Stimulated activated naive CD8-positive, alpha-beta T cell treated with anti-CD3 and anti-CD28 coated beads, Interleukin-15, Interleukin-2, amounts not matched to agents 100 ng/mL and 50 ng/mL, for 24 hours (primary cell): Measurements from ENCODE around the gene CDH12.
"Not testable (repeated sequence)": the region's sequence is repeated elsewhere in the genome, so short reads cannot be mapped to it uniquely, and the experiment has no call there.

Experiments used
- H3K27ac Mint-ChIP-seq: one replicate; pipeline ENCODE4 v1.8.0; 2021; ENCODE audit warnings: mild to moderate bottlenecking, mixed read lengths
- H3K27me3 Mint-ChIP-seq: one replicate; pipeline ENCODE4 v1.8.0; 2021; ENCODE audit warnings: mixed read lengths
- H3K36me3 Mint-ChIP-seq: one replicate; pipeline ENCODE4 v1.8.0; 2021; ENCODE audit warnings: low read depth, mixed read lengths
- H3K4me1 Mint-ChIP-seq: one replicate; pipeline ENCODE4 v1.8.0; 2021; ENCODE audit warnings: low read depth, mixed read lengths
- H3K4me3 Mint-ChIP-seq: one replicate; pipeline ENCODE4 v1.8.0; 2021; ENCODE audit warnings: mild to moderate bottlenecking, mixed read lengths
- H3K9me3 Mint-ChIP-seq: one replicate; pipeline ENCODE4 v1.8.0; 2021; ENCODE audit warnings: mixed read lengths

CDH12 gene

DNA sequence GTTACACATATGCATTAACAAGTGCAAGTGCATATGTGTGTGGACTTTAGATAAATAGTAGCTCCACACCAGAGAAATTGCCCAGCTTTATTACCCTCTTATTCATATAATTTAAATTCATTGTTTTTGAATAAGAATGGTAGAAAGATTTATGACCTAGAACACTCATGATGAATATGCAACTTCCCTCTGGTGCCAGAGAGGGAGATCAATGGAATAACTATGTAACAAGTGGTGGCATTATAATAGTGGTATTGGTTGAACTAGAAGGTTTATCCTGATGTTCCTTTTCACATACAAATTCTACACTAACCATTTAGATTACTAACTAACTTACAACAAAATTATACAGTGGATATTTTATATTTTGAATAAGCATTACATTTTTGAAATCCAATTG is 607.4 kb downstream of the CDH12 start:
- Mint-ChIP-seq H3K27me3 (no peaks in the 10 kb centered on the region), H3K4me1 (no peaks in the 10 kb centered on the region), H3K4me3 (no peak overlapping the region), H3K36me3 (no peaks in the 10 kb centered on the region), H3K9me3 (peaks cover 4% of the 10 kb centered on the region), H3K27ac (no peak overlapping the region)

GRCh38 chr5:22242532-22242931 is 610.6 kb downstream of the CDH12 start:
- peaks cover 4% of the 10 kb centered on the region for H3K9me3 Mint-ChIP-seq
- no peaks in the 10 kb centered on the region for H3K4me1 Mint-ChIP-seq
- no peak overlapping the region for H3K27ac Mint-ChIP-seq
- no peaks in the 10 kb centered on the region for H3K36me3 Mint-ChIP-seq
- H3K4me3 Mint-ChIP-seq: no peak overlapping the region
- H3K27me3 Mint-ChIP-seq: no peaks in the 10 kb centered on the region

- no peaks in the 10 kb centered on the region for H3K36me3 Mint-ChIP-seq
- no peak overlapping the region for H3K27ac Mint-ChIP-seq
- no peaks in the 10 kb centered on the region for H3K4me1 Mint-ChIP-seq
- H3K9me3 Mint-ChIP-seq: peaks cover 4% of the 10 kb centered on the region
- no peaks in the 10 kb centered on the region for H3K27me3 Mint-ChIP-seq
- H3K4me3 Mint-ChIP-seq: no peak overlapping the region
Observed at GRCh38 chr5:22238047-22238446, 615.1 kb downstream of the CDH12 start.

- H3K4me1 Mint-ChIP-seq: no peaks in the 10 kb centered on the region
- H3K27ac Mint-ChIP-seq: no peak overlapping the region
- H3K36me3 Mint-ChIP-seq: no peaks in the 10 kb centered on the region
- H3K27me3 Mint-ChIP-seq: no peaks in the 10 kb centered on the region
- H3K4me3 Mint-ChIP-seq: no peak overlapping the region
- H3K9me3 Mint-ChIP-seq: peaks cover 3% of the 10 kb centered on the region
Observed at GRCh38 chr5:22226423-22226822, 626.7 kb downstream of the CDH12 start.

DNA sequence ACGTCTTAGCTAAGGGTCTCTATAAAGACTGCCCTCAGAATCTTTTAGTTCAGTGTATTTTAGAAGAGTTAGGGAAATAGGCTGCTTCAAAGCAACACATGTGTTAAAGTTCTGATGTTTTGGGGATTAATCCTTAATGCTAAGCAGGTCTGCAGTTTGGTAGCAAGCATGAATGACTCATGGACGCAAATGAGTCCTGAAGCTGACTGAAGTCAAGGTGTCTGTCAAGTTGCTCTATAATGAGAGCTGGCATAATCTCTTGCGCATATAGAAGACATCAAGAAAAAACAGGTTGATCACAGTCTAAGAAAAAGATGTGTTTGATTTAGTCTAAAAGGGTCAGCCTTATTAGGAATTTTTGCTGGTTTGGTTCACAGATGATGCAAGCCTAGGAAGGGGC is 630.1 kb downstream of the CDH12 start:
- Mint-ChIP-seq H3K9me3 (no peaks in the 10 kb centered on the region), H3K4me1 (no peaks in the 10 kb centered on the region), H3K27me3 (no peaks in the 10 kb centered on the region), H3K27ac (no peak overlapping the region), H3K36me3 (no peaks in the 10 kb centered on the region), H3K4me3 (no peak overlapping the region)

DNA sequence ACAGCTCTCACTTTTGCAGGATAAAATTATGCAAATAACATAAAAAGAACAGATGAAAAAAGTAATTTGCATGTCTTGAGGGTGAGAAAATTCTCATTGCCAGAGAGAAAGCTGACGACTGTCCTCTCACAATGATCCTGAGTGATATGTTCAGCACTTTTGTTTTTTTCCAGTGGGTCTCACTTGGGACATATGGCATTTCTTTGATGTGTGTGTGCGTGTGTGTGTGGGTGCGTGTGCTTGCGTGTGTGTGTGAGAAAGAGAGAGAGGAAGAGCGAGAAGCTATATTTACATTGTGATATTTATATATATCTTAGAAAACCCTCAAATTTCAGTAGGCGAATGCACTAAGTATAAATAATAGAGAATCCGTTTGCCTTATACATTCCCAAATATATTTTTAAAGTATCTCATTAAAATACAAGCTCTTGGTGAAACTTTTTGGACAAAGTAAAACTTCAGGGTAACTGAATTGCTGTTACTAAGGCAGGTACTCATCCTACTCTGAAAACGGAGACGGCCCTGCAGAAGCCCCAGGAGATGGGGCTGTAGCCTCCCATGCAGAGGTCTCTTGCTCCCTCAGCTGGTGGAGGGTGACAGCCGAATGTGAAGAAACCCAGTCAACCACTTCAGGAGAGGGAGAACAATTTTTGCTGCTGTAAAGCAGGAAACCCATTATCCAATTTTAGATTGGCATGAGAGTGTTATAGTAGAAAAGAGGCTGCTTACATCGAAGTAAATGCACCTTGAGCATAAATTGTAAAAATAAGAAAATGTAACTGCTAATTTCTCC is 639.2 kb downstream of the CDH12 start:
- not testable (repeated sequence) for H3K27me3 Mint-ChIP-seq, H3K9me3 Mint-ChIP-seq, H3K36me3 Mint-ChIP-seq, H3K27ac Mint-ChIP-seq, H3K4me1 Mint-ChIP-seq, H3K4me3 Mint-ChIP-seq

- not testable (repeated sequence) for H3K36me3 Mint-ChIP-seq, H3K27ac Mint-ChIP-seq, H3K4me3 Mint-ChIP-seq, H3K27me3 Mint-ChIP-seq, H3K4me1 Mint-ChIP-seq, H3K9me3 Mint-ChIP-seq
Observed at GRCh38 chr5:22212254-22212991, 640.7 kb downstream of the CDH12 start.

GRCh38 chr5:22208463-22208862 is 644.7 kb downstream of the CDH12 start:
- H3K27ac Mint-ChIP-seq, H3K9me3 Mint-ChIP-seq, H3K4me3 Mint-ChIP-seq, H3K36me3 Mint-ChIP-seq, H3K4me1 Mint-ChIP-seq, H3K27me3 Mint-ChIP-seq: not testable (repeated sequence)

- not testable (repeated sequence) for H3K27me3 Mint-ChIP-seq, H3K4me1 Mint-ChIP-seq, H3K27ac Mint-ChIP-seq, H3K9me3 Mint-ChIP-seq, H3K4me3 Mint-ChIP-seq, H3K36me3 Mint-ChIP-seq
Observed at GRCh38 chr5:22188651-22189050, 664.5 kb downstream of the CDH12 start.

GRCh38 chr5:22187632-22188228 is 665.4 kb downstream of the CDH12 start:
- H3K9me3 Mint-ChIP-seq: not testable (repeated sequence)

GRCh38 chr5:22169226-22169625 is 683.9 kb downstream of the CDH12 start:
- H3K27me3 Mint-ChIP-seq, H3K9me3 Mint-ChIP-seq, H3K36me3 Mint-ChIP-seq, H3K4me3 Mint-ChIP-seq, H3K4me1 Mint-ChIP-seq, H3K27ac Mint-ChIP-seq: not testable (repeated sequence)

More at GRCh38 chr5:22187632-22188228, 665.4 kb downstream of the CDH12 start:
- not testable (repeated sequence) for H3K4me3 Mint-ChIP-seq, H3K27me3 Mint-ChIP-seq, H3K36me3 Mint-ChIP-seq, H3K27ac Mint-ChIP-seq, H3K4me1 Mint-ChIP-seq

DNA sequence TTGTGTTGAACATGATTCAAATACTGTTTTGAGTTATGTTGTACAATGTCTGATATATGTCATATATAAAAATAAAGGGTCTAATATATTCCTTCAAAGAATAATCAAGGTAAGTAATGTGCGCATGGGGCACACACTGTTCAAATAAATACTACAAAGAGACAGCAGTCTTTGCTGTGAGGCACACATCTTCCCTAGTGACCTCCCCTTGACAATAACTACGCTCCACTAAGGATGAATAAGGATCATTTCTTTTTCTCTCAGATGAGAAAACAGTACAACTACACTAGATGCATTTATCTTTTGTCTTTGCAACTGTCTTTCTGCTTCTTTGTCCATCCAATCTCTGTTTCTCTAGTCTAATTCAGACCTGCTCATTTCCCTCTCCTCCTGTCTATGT is 684.4 kb downstream of the CDH12 start:
- H3K9me3 Mint-ChIP-seq, H3K36me3 Mint-ChIP-seq, H3K27me3 Mint-ChIP-seq, H3K27ac Mint-ChIP-seq, H3K4me3 Mint-ChIP-seq, H3K4me1 Mint-ChIP-seq: not testable (repeated sequence)

- not testable (repeated sequence) for H3K27ac Mint-ChIP-seq, H3K4me1 Mint-ChIP-seq, H3K36me3 Mint-ChIP-seq, H3K27me3 Mint-ChIP-seq, H3K4me3 Mint-ChIP-seq
- peaks cover 11% of the 10 kb centered on the region for H3K9me3 Mint-ChIP-seq
Observed at GRCh38 chr5:22165931-22166330, 687.2 kb downstream of the CDH12 start.

GRCh38 chr5:22164910-22165748 is 688.0 kb downstream of the CDH12 start:
- not testable (repeated sequence) for H3K27me3 Mint-ChIP-seq, H3K4me1 Mint-ChIP-seq, H3K4me3 Mint-ChIP-seq, H3K27ac Mint-ChIP-seq, H3K36me3 Mint-ChIP-seq
- peaks cover 11% of the 10 kb centered on the region for H3K9me3 Mint-ChIP-seq

DNA sequence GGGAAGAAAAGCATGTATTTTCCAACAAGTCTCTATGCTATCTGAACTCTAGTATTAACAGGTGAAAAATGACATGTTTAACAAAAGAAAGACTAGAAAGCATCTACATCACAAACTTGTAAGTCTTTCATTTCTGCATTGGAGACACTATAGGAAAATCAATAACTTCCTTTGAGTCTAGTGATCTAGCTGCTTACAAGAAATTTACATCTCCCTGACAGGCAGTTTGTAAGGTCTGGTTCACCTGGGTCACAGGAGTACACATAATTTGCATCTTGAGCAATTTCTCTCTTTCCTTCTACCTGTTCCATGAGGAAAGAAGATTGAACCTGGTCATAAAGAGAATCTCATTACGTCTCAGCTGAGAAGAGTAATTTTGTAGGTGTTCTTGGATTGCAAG is 696.2 kb downstream of the CDH12 start:
- H3K36me3 Mint-ChIP-seq, H3K27me3 Mint-ChIP-seq, H3K27ac Mint-ChIP-seq, H3K4me1 Mint-ChIP-seq, H3K4me3 Mint-ChIP-seq, H3K9me3 Mint-ChIP-seq: not testable (repeated sequence)
